Gastroesophageal sphincter (tissue), 3 donors: Measurements from ENCODE around the gene GPR78.

Experiments used
- POLR2A ChIP-seq, 2 donors: fragments of 450-650 bp; IDR thresholded peaks; one replicate each; pipeline ENCODE4 v1.6.1; 2017; ENCODE audit warnings: antibody characterized with exemption in 2 of 2, mild to moderate bottlenecking in 2 of 2, moderate library complexity in 1 of 2
- POLR2AphosphoS5 ChIP-seq: sonication (generic); formaldehyde crosslinking; IDR thresholded peaks from one replicate; pipeline ENCODE4 v1.6.1; 2017; ENCODE audit warnings: antibody characterized with exemption
- TF ChIP-seq, protein P1 (sequence below), 4 experiments: fragments of 200-600 bp in 2 of 4; fragments of 450-650 bp in 2 of 4; sonication (generic) in 1 of 4; IDR thresholded peaks; one replicate each; pipeline ENCODE4 v1.5.1; 2017 to 2019; ENCODE audit warnings: antibody characterized with exemption in 4 of 4, mild to moderate bottlenecking in 2 of 4, moderate library complexity in 2 of 4

DNA sequence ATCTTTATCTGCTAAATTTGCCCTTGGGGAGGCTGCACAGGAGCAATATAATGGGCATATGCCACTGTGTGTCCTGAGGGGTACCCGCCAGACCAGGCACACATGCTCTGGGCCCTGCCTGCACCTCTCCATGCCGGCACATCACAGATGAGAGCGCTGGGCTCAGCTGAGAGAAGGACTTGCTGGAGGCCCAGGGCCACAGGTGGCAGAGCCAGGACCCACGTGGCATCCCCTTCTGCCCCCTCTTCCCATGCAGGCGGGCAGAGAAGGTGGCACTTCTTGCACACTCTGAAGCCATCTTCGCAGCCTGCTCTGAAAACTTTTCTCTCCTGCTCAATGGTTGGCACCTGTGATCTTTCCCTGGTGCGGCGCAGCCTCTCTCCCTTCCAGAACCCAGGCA is 32.5 kb downstream of the GPR78 start:
- TF ChIP-seq, protein P1, sequence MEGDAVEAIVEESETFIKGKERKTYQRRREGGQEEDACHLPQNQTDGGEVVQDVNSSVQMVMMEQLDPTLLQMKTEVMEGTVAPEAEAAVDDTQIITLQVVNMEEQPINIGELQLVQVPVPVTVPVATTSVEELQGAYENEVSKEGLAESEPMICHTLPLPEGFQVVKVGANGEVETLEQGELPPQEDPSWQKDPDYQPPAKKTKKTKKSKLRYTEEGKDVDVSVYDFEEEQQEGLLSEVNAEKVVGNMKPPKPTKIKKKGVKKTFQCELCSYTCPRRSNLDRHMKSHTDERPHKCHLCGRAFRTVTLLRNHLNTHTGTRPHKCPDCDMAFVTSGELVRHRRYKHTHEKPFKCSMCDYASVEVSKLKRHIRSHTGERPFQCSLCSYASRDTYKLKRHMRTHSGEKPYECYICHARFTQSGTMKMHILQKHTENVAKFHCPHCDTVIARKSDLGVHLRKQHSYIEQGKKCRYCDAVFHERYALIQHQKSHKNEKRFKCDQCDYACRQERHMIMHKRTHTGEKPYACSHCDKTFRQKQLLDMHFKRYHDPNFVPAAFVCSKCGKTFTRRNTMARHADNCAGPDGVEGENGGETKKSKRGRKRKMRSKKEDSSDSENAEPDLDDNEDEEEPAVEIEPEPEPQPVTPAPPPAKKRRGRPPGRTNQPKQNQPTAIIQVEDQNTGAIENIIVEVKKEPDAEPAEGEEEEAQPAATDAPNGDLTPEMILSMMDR (IDR thresholded peaks at IDR 0.05): no peak
- TF ChIP-seq POLR2AphosphoS5: no peak
- no peak for TF ChIP-seq POLR2A (IDR thresholded peaks at IDR 0.05)
